Measurements from ENCODE around the gene TMPRSS11D.

GRCh38 chr4:67871867-67872266, 11.9 kb downstream of the TMPRSS11D start:
- TF ChIP-seq POLR2A (IDR thresholded peaks at IDR 0.05; ENCODE audit: low read depth, low read length) (no peak), POLR2AphosphoS5 (IDR thresholded peaks at IDR 0.05; ENCODE audit: low read depth, low read length) (no peak), TAF1 (IDR thresholded peaks at IDR 0.05; ENCODE audit: low read depth, low read length) (no peak), SPI1 (IDR thresholded peaks at IDR 0.05; ENCODE audit: low read depth, low read length) (no peak), POU2F2 (IDR thresholded peaks at IDR 0.05; ENCODE audit: low read depth, low read length) (no peak), PAX5 (IDR thresholded peaks at IDR 0.05; ENCODE audit: insufficient read depth, low read length, severe bottlenecking) (no peak)

All from GM12891 (cell line).